NCI-H1417 treated with DMSO at 0.1 percent for 48 hours (cell line): ENCODE data around the gene WNT9B.
A peak's percentile ranks its signal among the peaks of the same experiment; 100 is the strongest.
"Not testable (repeated sequence)": the region's sequence is repeated elsewhere in the genome, so short reads cannot be mapped to it uniquely, and the experiment has no call there.

Experiments
- DNase-seq: peaks from one replicate; lab custom pipeline; 2025; lab: John Stamatoyannopoulos, UW

Gene WNT9B

DNA sequence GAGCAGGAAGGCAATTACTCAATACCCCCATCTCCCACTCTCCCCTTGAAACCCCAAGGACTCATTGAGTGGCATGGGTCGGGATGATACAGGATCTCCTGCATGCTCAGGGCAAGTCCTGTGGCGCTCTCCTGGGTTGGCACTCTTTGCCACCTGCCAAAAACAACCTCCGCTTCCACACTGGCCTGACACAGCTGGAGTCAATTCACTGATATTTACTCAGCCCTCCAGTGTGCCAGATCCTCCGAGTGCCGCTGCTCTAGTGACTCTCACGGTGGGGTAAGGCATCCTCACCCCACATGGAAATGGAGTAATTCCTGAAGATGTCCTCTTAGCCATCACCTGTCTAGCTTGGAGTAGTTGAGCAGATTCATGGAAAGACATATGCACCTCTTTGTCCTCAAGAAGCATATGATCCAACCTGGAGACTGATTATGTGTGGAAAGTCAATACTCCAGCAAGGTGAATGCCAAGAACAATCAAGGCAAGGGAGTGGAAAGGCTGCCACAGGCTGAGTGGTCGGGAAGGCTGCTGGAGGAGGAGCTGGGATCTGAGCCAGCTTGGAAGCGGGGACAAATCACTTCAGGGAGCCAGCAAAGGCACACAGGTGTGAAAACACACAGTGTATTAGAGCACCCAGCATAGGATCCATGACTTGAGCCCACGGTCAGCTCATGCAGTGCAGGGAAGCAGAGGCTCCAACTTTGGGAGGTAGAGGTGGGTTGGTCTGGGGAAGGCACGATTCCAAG lies 59.0 kb downstream of the WNT9B start:
- no peak for DNase-seq

DNA sequence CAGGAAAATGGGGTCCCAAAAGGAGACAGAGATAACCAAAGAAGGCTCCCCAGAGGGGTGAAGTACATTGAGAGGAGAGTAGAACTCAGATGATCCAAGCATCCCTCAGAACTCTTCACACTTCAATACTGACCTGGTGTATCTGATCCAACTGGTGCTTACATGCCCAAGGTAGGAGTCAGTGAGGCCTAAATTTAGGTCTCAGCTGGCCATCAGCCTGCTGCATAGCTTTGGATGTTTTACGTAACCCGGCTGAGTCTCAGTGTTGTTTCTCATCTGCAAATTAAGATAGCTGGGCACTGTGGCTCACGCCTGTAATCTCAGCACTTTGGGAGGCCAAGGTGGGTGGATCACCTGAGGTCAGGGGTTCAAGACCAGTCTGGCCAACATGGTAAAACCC lies 59.9 kb downstream of the WNT9B start:
- no peak for DNase-seq

DNA sequence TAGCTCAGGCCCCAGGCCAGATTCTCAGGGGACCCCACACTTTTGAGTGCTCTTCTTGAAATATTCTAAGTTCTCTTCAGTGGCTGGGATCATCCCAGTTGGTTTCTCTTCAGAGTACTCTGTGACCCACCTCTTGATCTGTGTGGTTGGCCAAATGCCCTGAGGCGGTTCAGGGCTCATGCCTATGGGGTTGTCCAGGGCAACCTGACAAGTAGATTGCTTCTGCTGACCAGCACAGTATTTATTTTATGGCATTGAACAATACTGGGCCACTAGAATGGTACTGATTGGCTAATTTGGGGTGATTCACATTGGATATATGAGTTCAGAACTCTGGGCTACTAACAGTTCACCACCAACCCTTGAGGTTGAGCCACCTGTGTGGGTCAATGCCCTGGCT lies 64.2 kb downstream of the WNT9B start:
- no peak for DNase-seq

DNA sequence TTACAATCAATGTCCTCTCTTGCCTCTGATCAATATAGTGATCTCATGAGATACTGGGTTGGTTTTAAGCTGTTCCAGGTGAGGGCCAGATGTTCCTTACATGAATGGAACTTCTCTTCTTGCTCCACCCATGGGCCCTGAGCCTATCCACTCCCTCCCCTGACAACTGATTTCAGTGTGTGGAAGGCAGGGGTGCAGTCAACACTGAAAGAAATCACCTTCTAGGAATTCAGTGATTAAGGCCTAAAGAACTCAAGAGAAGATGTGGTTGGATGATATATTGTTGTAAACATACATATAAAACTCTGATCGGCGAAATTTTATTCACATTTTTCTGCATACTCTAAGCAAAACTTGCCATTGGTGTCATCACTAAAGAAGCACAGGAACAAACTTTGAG lies 64.8 kb downstream of the WNT9B start:
- no peak for DNase-seq

DNA sequence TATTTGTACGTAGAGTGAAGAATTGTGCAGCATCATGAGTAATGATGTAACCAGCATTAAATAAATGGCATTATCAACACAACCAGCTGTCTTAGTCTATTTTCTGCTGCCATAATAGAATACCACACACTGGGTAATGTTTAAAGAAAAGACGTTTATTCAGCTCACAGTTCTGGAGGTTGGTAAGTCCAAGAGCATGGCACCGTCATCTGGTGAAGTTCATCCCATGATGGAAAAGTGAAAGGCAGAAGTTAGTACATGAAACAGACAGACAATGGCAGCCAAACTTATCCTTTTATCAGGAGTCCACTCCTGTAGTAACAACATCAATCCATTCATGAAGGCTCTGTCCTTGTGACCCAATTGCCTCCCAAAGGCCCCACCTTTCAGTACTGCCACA lies 65.2 kb downstream of the WNT9B start:
- no peak for DNase-seq

DNA sequence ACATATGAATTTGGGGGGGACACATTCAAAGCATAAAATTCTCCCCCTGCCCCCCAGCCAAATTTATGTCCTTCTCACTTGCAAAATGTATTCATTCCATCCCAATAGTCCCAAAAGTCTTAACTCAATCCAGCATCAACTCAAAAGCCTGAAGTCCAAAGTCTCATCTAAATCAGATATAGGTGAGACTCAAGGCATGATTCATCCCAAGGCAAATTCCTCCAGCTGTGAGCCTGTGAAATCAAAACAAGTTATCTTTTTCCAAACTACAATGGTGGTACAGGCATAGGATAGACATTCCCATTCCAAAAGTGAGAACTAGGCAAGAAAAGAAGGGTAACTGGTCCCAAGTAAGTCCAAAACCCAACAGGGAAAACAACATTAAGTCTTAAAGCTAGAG lies 65.7 kb downstream of the WNT9B start:
- no peak for DNase-seq

DNA sequence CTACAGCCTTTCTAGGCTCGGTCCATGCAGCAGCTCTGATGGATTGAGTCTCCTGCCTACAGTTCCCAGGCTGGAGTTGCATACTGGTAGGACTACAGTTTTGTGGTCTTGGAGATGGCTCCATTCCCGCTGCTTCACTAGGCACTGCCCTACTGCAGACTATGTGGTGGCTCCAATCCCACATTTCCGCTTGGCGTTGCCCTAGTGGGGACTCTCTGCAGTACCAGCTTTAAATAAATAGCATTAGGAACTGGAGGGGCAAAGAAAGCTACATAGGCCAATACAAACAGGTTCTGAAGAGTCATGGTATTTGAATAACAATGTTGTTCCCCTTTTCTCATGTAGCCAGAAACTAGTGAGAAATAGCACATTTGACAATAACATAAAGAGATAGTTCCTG lies 66.1 kb downstream of the WNT9B start:
- DNase-seq = no peak

DNA sequence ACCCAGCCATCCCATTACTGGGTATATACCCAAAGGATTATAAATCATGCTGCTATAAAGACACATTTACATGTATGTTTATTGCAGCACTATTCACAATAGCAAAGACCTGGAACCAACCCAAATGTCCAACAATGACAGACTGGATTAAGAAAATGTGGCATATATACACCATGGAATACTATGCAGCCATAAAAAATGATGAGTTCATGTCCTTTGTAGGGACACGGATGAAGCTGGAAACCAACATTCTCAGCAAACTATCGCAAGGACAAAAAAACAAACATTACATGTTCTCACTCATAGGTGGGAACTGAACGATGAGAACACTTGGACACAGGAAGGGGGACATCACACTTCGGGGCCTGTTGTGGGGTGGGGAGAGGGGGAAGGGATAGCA lies 70.6 kb downstream of the WNT9B start:
- DNase-seq = not testable (repeated sequence)

DNA sequence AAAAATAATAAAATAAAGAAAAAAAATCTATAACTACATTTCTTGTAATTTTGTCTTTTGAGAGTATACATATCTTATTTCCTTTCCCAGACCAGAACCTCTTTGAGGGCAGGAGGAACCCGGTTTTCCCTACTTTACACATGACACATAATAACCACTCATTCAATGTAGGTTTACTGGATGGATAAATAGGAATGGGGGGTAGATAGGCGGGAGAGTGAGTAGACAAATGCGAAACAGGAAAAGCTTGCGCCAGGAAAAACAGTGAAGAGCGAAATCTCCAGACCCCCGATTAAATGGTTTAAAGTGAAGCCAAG lies 71.1 kb downstream of the WNT9B start:
- DNase-seq = no peak

DNA sequence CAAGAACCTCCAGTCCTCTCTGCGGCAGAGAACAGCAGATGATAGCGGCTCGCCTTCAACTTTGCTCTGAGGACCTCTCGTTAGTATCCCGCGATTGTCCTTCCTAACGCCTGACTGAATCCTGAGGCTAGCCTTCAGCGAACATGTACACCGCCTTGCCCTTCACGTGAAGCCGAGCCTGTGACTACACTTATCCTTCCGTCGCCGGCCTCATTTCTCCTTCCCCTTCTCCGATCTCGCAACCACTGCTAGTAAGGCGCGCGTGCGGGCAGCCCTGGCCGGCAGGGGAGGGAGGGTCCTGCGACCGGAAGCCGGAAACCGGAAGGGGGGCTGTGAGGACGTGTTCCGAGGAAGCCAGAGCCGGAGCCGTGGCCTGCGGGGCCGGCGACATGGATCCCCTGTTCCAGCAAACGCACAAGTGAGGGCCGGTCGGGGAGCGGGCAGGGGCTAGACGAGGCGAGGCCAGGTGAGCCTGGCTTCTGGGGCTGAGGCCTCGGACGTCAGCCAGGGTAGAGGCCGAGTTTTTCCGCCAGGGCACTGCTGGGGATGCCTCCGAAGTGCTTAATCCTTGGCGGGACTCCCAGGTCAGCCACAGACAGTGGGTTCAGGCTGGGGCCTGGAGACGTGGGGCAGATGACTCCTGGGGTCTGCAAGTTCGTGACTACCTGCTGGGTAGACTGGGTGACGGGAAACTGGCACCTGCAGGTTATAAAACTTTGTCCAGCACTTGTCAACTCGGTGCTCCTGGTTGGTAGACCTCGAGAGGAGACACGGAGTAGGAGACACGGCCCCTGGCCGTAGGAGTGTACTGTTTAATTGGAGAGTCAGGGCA lies 71.6 kb downstream of the WNT9B start, which contains the start of gene GOSR2:
Gene GOSR2, plus strand, starts transcription at position 357 of the 832 bp plus-strand sequence. Its CDS starts 33 bp downstream, at position 390.
- peak; percentile 77 for DNase-seq

DNA sequence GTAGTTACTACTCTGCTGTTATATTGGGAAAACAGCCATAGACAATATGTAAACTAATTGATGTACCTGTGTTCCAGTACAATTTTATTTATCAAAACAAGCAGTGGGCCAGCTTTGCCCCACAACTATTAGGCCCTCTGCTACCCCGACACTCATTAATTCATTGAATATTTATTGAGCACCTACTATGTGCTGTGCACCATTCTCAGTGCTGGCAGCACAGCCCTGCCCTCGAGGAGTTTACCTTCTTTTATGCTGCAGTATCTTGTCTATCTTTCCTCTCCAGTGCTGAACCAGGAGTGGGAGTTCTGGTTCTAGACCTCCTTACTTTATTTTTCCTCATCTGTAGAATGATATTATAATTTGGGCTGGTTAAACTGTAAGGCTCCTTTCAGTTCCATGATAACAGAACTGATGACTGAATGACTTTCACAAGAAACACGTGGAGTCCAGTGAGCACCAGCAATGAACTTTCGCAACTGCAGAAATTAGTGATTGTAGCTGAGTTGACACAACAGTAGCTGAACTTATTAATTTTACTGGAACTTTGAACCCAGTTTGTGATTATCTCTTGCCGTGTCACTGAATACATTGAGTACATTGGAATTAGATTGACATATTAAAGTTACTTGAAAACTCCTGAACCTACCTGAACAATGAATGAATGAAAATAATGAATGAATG lies 73.9 kb downstream of the WNT9B start:
- no peak for DNase-seq

DNA sequence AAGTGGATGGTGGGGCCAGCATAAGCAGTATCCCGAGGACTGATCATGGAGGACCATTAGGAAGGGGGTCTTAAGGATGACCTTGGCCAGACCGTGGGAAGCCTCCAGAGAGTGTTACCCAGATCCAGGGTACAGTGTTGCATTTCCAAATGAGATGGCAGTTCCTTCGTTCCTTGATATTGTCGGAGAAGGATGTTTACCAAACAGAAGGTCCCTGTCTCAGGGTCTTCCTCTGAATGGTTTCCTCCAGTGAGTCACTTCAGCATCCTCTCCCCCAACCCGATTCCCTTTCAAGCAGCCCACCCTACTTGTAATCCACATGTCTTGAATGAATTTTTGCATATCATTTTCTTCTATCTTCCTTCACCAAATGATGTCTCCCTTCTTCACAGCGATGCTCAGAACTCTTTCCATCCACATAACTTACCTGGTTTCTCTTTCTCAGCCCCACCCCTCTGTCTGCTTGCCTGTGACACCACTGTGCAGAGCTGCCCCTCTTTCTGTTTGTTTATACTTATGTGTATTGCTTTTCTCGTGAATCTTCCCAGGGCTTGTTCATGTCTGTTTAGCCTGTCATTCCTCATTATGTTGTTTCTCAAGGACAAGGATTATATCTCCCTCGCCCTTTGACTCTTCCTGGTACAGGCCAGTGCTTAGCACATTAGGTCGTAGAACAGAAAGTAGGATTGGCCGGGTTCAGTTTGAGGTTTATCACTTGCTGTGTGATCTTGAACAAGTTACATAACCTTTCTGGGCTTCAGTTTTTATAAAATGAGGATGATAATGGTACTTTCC lies 77.3 kb downstream of the WNT9B start:
- DNase-seq = no peak

DNA sequence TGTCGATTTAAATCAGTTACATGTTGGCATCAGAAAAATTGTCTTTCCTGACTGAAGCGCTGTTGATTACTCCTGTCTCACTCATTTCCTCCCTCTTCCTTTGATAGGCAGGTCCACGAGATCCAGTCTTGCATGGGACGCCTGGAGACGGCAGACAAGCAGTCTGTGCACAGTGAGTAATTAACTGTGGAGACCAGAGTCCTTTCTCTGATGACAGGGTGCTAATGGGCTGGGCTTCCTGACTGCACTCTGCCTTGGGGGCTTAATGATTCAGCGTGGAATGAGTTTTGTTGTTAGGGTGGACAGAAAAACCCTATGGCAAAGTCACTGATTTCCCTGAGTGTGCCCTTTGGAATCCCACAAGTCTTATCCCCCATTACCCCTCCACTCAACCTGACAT lies 78.0 kb downstream of the WNT9B start:
- DNase-seq = no peak

DNA sequence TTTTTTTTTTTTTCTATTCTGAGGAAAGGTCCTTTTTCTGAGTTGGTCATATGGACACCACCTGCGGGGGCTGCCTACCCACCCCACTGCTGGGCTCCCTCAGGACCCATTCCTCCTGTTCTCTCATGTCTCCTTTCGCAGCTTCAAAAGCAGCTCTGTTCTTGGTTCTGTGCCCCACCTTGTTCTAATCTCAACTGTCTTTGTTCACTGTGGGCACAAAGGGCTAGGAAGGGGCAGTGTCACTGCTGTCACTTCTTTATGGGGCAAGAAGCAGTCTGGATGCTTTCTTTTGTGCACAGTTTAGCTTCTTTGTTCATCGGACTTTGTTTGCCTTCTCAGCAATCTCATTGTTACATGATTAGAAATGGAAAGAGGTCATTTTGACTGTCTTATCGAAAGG lies 78.7 kb downstream of the WNT9B start:
- no peak for DNase-seq

DNA sequence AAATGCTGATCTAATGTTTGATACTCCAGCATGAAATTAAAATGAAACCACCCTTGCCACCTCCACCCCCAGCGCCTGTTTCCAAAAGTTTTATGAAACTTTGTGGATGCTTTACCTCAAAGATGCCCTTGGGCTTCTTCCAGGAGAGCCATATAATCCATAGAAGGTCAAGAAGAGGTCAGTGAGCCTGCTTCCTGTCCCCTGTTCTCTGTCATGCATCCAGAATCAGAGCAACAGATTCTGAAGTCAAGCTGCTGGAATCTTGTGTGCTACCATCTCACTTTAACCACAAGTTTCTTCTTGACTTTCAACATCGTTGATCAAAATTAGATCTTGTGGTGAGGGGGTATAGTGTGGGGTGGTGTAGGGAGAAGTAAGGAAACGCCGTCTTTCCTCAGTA lies 80.2 kb downstream of the WNT9B start:
- DNase-seq = no peak

DNA sequence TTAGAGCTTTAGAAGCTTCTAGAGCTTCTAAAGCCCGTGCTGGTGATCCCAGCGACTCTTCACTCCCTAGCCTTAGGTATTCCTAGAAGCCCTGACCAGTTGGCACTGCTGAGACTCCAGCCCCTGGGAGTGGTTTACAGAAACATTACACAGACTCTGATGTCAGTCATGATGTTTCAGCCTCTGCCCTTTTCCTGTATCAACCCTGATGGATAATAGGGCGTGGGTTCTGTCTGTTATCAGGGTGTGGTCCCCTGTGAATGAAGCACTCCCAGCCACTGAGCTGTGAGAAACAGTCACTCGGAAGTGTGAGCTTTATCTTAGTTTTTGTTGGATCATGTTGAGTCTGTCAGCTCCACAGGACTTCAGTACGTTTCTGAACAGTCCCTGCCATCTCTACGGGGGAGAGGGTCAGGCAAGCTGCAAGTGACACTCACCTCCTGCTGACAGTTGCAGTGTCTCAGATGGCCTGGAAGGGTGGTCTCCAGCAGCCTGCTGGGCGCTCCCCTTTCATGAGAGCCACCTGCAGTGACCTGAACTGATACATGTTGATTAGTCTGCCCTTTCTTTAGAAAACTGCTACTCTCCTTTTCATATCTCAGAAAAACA lies 84.4 kb downstream of the WNT9B start:
- no peak for DNase-seq
